ENCODE results near the gene CAPN11. TPM values are rescaled to one million over a fixed set of nuclear protein-coding genes. Genes with fewer than 3 reads are reported as not detected.
"Not testable (repeated sequence)": the region's sequence is repeated elsewhere in the genome, so short reads cannot be mapped to it uniquely, and the experiment has no call there.

Gene CAPN11
- polyA plus RNA-seq, 4 donors: 0.14 to 0.38 (median 0.16) TPM; not detected in 1

DNA sequence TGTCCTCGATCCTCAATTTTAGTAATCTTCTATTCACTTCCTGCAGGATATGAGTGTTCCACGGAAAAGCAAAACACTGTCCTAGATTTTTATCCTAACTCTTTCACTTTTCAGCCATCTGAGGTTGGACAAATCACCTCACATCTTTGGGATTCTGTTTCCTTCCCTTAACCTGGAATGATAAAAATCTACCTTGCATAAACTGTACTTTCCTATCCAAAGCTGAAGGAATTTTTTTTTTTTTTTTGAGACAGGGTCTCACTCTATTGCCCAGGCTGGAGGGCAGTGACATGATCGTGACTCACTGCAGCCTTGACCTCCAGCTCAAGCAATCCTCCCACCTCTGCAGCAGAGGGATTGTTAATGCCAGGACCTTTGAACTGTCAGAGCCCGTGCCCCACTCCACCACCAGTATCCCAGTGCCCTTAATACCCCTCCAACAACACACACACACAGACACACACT, 20.5 kb downstream of the CAPN11 start:
- DNase-seq (ENCODE audit: low read depth in 4 of 4, low spot score in 2 of 4): no peak

DNA sequence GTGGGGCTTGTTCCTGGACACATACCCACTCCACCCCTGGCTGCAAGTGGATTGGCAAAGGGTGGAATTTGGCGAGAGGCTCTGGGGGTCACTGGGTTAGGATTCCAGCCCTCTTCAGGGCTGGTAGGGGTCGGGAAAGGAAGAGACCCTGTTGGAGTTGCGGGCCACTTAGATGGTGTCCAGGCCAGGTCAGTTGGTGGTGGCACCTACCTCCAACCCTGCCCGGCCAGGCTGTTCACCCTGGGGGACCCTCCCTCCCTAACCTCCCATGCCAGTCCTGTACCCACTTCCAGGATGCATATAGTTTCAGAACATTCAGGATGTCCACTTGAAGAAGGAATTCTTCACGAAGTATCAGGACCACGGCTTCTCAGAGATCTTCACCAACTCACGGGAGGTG, 21.0 kb downstream of the CAPN11 start:
- no peak for DNase-seq (ENCODE audit: low read depth in 4 of 4, low spot score in 2 of 4)

DNA sequence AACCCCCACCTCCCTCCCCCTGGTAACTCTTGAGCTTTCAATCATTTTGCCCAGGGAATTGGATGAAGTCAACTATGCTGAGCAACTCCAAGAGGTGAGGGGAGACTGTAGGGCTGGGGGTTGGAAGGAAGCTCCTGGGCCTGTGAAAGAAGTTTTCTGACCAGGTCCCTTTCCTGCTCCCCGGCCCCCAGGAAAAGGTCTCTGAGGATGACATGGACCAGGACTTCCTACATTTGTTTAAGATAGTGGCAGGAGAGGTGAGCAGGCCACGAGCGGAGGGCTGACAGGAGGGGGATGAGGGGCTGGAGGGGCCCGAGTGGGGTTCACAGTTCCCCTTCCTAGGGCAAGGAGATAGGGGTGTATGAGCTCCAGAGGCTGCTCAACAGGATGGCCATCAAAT, 21.8 kb downstream of the CAPN11 start:
- DNase-seq (ENCODE audit: low read depth in 4 of 4, low spot score in 2 of 4): no peak

DNA sequence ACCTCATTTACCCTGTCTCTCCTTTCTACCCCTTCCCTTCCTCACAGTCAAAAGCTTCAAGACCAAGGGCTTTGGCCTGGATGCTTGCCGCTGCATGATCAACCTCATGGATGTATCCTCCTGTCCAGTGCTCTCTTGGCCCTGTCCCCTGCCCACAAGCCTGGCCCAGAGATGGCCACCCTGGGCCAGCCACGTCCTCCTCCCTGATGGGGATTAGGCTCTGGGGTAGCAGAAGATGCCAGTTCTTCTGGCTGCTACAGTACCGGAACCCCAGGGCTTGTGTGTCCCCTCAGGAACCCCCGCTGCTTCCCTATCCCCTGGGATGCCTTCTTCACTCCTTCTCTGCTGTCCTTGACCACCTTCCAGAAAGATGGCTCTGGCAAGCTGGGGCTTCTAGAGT, 22.3 kb downstream of the CAPN11 start:
- DNase-seq (ENCODE audit: low read depth in 4 of 4, low spot score in 2 of 4): no peak

DNA sequence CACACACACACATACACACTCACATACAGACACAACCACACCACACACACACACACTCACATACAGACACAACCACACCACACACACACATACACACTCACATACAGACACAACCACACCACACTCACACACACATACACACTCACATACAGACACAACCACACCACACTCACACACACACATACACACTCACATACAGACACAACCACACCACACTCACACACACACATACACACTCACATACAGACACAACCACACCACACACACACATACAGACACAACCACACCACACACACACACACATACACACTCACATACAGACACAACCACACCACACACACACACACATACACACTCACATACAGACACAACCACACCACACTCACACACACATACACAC, 23.2 kb downstream of the CAPN11 start:
- not testable (repeated sequence) for DNase-seq (ENCODE audit: low read depth in 4 of 4, low spot score in 2 of 4)

DNA sequence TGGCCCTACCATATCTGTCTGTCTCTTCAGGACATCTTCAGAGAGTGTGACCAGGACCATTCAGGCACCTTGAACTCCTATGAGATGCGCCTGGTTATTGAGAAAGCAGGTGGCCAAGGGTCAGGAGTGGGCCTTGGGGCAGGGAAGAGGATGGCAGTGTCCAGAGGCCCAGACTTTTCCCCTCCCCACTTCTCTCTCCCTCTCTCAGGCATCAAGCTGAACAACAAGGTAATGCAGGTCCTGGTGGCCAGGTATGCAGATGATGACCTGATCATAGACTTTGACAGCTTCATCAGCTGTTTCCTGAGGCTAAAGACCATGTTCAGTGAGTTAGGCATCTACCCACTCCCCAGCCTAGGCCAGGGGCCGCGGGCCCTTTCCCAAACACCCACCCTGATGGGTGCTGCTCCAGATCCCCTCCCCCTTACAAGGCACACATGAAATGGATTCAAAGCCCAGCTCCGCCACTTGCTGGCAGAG, 24.3 kb downstream of the CAPN11 start:
- DNase-seq (ENCODE audit: low read depth in 4 of 4, low spot score in 2 of 4): no peak

DNA sequence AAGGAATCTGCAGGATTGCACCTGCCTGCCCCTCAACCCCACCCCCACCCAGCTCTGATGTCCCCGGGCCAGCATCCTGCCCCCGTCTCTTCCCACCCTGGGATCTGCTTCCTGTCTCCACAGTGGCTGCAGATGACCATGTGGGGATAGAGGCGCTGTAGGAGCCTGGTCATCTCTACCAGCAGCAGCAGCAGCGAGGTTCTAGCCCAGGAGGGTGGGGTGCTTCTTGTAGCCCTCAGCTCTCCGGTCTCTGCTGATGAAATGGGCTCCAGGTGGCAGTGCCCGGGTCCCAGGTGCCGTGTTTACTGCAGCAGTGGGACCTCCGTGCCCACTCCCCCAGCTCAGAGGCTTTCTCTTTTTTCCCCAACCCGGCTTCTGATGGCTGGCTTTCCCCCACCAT, 25.2 kb downstream of the CAPN11 start:
- DNase-seq (ENCODE audit: low read depth in 4 of 4, low spot score in 2 of 4): no peak

DNA sequence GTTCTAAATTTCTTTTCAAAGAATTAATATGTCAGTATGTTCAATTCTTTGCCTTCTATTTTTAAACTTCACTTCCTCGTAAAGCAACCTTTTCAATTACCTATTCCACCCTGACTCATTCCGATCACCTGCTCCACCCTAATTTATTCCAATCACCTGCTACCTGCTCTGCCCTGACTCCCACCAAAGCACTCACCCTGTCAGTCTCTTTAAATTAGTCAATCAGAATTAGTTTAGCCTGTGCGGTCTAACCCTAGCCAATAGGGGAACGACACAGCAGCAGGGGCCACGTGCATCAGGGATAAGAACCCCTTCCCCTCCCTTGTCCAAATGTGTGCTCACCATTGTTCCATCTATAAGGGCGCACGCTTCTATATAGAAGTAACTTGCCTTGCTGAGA, 26.7 kb downstream of the CAPN11 start:
- DNase-seq (ENCODE audit: low read depth in 4 of 4, low spot score in 2 of 4): not testable (repeated sequence)

DNA sequence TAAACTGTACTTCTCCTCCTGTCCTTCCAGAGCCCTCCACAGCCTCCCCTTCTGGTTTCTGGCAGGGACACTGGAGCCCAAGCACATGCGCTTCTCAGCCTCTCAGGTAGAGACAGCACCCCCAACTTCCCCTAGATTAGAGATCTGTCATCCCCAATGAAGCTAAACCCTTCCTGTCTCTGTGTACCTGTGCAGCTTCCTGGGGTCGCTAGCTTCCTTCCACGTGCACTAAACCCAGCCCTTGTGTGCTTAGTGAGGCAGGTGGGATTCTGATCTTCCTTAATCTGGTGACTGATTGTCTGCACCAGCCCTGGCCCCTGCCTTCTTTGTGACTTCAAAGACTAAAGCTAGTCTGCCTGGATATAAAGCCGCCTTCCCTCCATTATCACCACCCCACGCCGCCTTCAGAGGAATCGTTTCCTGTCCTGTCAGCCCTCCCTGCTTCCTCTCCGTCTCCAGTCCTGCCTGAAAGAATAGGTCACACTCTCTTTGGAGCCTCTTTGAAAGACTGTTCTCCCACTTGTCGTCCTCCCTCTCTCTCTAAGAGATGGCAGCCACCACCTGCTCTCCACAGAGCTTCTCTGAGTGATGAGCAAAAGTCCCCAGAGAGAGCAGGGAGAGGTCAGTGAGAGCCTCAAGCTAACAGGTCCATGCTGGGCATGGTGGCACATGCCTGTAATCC, 27.5 kb downstream of the CAPN11 start:
- DNase-seq (ENCODE audit: low read depth in 4 of 4, low spot score in 2 of 4): no peak

DNA sequence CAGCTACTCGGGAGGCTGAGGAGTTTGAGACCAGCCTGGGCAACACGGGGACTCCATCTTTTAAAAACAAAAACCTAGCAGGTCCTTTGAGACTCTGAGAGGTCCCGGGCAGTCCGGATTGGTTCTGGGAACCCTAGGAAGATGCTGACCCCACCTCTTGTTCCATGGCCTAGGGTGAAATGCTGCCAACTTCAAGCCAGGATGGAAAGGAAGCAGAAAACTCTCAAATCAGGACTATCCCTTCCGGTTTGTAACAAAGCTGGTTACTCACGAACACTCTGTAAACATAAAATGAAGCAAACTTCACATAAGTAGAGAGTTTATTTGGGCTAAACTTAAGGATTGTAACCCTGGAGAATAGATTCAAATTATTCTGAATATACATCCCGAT, 28.0 kb downstream of the CAPN11 start:
- DNase-seq (ENCODE audit: low read depth in 4 of 4, low spot score in 2 of 4): no peak

DNA sequence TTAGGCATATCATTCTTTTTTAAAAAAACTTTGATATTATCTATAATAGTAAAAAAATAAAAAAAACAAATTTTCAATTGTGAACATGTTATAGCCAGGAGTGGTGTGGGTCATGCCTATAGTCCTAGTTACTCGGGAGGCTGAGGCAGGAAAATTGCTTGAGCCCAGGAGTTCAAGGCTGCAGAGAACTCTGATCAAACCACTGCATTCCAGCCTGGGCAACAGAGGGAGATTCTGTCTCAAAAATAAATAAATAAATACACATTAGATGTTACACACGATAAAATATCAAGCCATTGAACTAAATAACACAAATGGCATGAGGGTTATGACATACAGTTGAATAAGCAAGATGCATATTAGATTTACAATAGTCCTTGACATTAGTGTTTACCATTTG, 30.2 kb downstream of the CAPN11 start:
- no peak for DNase-seq (ENCODE audit: low read depth in 4 of 4, low spot score in 2 of 4)

DNA sequence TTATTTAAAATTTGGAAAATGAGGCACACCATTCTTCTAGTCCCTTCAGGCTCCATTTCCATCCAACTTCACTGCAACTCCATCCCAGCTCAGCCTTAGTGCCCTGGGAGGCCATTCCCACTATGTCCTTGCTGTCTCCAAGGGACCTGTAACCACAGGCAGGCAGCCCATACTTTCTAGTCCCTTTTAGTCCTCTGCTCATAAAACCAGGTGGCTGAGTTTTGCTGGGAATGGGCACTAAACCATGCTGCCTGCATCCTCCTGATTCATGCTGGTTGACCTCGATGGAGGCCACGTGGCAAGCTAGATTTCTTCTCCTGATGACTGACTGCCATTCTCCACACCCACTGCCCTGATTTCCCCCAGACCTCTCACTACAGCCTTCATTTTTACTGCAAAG, 30.6 kb downstream of the CAPN11 start:
- DNase-seq (ENCODE audit: low read depth in 4 of 4, low spot score in 2 of 4): no peak

DNA sequence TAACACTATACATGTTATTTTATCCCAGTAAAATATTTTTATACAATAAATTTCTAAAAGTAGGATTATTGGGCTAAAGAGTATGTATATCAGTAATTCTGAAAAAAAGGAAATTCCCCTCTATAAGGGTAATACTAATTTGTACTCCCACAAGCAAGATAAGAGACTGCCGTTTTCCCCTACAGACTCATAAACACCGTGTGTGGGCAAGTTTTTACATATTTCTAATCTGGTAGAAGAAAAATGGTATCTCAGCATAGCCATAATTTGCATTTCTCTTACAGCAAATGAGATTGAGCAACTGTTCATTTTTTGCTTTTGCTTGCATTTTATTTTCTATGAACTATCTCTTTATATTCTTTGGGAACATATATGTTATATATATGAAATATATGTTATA, 32.1 kb downstream of the CAPN11 start:
- DNase-seq (ENCODE audit: low read depth in 4 of 4, low spot score in 2 of 4): no peak

DNA sequence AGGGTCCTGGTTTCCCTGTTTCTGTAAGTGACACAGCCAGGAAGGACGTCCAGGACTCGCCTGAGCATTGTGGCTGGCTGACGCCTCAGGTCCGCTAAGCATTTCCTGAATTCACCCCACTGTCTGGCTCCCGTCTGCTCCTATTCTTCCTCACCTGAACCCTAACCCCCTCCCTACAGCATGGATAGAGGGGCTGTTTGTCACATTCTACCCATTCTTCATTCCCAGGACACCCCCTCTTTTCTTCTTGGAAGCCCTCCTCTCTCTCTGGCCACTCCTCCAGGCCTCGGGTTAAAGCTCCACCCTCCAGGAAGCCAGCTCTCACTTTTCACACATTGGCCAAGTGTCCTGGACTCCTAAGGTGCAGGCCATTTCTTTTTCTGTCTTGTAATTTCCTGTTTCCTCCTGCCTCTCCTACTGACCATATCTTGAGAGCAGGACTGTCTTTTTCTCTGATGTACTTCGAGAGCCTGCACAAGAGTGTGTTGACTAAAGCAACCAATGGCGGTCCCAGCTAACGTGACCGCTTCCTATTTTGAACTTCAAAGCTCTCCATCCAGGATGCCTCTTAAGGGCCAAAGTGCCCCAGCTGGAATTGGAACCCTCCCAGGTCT, 33.9 kb downstream of the CAPN11 start:
- DNase-seq (ENCODE audit: low read depth in 4 of 4, low spot score in 2 of 4): no peak

DNA sequence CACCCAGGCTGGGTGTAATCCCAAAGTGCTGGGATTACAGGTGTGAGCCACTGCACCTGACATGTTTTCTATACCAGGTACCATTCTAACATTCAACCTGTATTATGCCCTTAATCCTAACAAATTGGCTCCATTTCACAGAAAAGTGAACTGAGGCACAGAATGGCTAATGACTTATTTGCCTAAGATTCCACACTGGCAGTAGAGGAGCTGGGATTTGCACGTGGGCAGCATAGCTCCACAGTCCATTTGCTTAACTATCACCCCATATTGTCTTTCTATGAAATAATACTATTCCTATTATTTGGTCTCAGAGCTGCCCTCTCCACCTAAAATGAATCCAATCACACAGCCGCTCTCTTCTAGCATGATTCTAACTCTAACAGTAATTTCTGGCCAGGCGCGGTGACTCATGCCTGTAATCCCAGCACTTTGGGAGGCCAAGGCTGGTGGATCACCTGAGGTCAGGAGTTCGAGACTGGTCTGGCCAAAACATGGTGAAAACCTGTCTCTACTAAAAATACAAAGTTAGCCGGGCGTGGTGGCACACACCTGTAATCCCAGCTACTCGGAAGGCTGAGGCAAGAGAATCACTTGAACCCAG, 34.8 kb downstream of the CAPN11 start:
- DNase-seq (ENCODE audit: low read depth in 4 of 4, low spot score in 2 of 4): no peak

DNA sequence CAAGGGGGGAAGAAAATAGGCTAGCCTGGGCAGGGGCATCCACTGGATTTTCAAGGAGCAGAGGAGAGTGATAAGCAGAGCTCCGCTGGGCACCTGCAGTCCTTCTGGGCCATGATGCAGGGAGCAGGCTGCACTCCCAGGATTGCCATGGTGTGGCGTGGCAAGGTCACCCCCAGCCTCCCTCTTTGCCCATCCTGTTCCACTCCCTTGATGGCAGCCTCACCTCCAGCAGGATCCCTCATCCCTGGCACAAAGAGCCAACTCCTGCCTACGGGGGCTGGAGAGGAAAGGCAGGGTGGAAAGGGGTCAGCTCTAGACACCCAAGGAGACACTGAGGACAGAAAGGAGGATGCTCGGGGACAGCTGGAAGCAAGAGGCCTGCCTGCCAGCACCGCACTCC, 35.7 kb downstream of the CAPN11 start:
- no peak for DNase-seq (ENCODE audit: low read depth in 4 of 4, low spot score in 2 of 4)

DNA sequence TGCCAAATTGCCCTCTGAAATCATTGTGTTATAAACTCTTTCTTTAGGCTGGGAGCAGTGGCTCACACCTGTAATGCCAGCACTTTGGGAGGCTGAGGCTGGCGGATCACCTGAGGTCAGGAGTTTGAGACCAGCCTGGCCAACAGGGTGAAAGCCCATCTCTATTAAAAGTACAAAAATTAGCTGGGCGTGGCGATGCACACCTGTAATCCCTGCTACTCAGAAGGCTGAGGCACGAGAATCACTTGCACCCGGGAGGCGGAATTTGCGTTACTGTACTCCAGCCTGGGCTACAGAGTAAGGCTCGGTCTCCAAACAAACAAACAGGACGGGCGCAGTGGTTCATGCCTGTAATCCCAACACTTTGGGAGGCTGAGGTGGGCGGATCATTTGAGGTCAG, 37.7 kb downstream of the CAPN11 start:
- DNase-seq (ENCODE audit: low read depth in 4 of 4, low spot score in 2 of 4): not testable (repeated sequence)

DNA sequence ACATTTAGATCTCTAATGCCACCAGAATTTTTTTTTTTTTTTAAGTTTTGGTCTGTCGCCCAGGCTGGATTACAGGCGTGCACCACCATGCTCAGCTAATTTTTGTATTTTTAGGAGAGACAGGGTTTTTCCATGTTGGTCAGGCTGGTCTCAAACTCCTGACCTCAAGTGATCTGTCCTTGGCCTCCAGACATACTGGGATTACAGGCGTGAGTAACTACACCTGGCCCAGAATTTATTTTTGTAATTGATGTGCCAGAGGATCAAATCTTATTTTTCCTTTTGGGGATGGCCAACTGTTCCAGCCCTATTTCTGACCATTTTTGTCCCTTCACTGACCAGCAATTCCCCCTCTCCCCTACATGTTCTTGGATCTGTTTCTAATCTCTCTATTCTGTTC, 40.1 kb downstream of the CAPN11 start:
- no peak for DNase-seq (ENCODE audit: low read depth in 4 of 4, low spot score in 2 of 4)

DNA sequence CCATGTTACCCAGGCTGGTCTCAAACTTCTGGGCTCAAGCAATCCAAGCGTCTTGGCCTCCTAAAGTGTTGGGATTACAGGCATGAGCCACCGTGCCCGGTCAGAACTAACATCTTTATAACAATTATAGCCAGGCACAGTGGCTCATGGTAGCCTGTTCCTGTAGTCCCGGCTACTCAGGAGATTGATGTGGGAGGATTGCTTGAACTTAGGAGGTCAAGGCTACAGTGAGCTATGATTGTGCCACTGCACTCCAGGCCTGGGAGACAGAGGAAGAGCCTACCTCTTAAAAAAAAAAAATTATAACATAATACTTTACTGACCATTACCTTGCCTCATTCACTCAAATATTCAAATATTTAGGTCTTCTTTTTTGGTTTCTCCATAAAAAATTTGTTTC, 41.3 kb downstream of the CAPN11 start:
- DNase-seq (ENCODE audit: low read depth in 4 of 4, low spot score in 2 of 4): no peak

DNA sequence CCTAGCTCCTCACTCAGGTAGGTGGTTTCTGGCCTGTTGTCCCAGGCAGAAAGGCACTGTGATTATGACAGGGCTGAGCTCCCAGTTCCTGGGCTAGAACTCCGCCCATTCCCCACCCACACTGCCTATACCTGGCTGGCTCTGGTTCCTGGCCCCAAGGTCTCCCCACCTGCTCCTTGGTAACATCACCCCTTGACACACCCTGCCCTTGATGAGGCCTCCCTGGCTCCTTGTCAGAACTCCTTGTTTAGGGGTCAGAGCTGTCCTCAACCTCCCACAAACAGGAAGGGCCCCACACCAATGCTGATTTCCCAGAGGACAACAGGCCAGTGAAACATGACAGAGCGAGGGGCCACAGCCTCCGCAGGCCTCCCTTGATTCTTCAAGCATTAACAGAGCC, 42.6 kb downstream of the CAPN11 start:
- DNase-seq (ENCODE audit: low read depth in 4 of 4, low spot score in 2 of 4): no peak

DNA sequence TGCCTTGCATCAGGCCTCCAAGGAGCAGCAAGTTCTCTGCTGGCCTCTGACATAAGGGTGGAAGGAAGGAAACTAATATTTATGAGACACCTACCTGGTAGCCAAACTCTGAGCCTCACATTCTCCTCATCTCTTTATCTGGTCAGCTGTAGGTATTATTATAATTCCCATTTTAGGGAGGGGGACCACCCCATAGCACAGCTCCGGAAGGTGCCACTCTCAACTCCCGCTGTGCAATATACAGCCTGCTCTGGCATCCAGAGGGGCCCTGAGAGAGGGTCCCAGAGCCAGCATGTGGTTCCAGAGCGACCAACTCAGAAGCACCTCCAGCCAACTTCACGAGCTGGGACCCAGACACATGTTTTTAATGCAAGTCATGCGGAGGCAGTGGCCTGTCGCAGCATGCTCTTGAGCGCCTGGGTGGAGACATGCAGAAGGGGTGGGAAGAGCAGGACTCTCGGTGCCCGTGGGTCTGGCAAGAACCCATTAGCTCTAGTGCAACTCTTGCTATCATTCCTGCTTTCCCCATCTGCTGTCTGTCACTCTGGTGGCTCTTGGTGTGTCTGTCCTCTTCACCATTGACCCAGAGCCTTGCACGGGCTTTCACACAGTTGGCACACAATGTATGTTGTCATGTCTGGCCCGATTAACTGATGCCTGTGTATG, 43.2 kb downstream of the CAPN11 start:
- DNase-seq (ENCODE audit: low read depth in 4 of 4, low spot score in 2 of 4): no peak
